HepG2 (cell line): ENCODE results near the gene VEGFA. TPM values are rescaled to one million over a fixed set of nuclear protein-coding genes. Genes with fewer than 3 reads are reported as not detected.

ENCODE experiments used
- ARNTL ChIP-seq: sonication (generic); formaldehyde crosslinking; IDR thresholded peaks from 2 replicates; pipeline ENCODE4 v1.4.0; 2020; ENCODE audit warnings: mild to moderate bottlenecking, missing genetic modification reagents
- FLYWCH1 ChIP-seq: sonication (generic); formaldehyde crosslinking; IDR thresholded peaks from 2 replicates; pipeline ENCODE4 v1.8.1; 2023; ENCODE audit warnings: mild to moderate bottlenecking, missing genetic modification reagents
- HNRNPK ChIP-seq: fragments of 200-400 bp; formaldehyde crosslinking; IDR thresholded peaks from 2 replicates; pipeline ENCODE4 v1.6.1; 2018; ENCODE audit warnings: low read length, low read depth, moderate library complexity, mild to moderate bottlenecking; ENCODE audit not compliant: poor library complexity, severe bottlenecking
- KMT2A ChIP-seq: sonication (generic); formaldehyde crosslinking; IDR thresholded peaks from 2 replicates; pipeline ENCODE4 v1.4.0; 2020; ENCODE audit warnings: missing genetic modification reagents
- POGZ ChIP-seq: sonication (generic); formaldehyde crosslinking; IDR thresholded peaks from 2 replicates; pipeline ENCODE4 v1.4.0; 2020; ENCODE audit warnings: mild to moderate bottlenecking, missing genetic modification reagents
- TBL1XR1 ChIP-seq: fragments of 150-350 bp; IDR thresholded peaks from 2 replicates; pipeline ENCODE4 v1.6.1; 2014; ENCODE audit warnings: borderline replicate concordance, low read length; ENCODE audit not compliant: partially characterized antibody
- ZNF136 ChIP-seq: sonication (generic); formaldehyde crosslinking; IDR thresholded peaks from 2 replicates; pipeline ENCODE4 v1.8.1; 2022; ENCODE audit warnings: low read depth, mild to moderate bottlenecking, moderate library complexity, missing genetic modification reagents
- ZSCAN9 ChIP-seq: IDR thresholded peaks from 2 replicates; pipeline ENCODE4 v1.6.1; 2016; ENCODE audit warnings: borderline replicate concordance
- ZUFSP ChIP-seq: sonication (generic); formaldehyde crosslinking; IDR thresholded peaks from 2 replicates; pipeline ENCODE4 v1.9.0; 2021; ENCODE audit warnings: missing genetic modification reagents, mild to moderate bottlenecking, borderline replicate concordance
- polyA plus RNA-seq, 8 experiments: library from polyadenylated mRNA; depleted of rRNA in 3 of 8; stranded (reverse) in 7 of 8; unstranded in 1 of 8; fragments of >200 nt; fragmentation: Illumina TruSeq in 4 of 8; extraction: Trizol in 4 of 8; gene quantifications; 2 replicates each; pipeline versions ENCODE4 v1.2.1 to v1.2.3, GENCODE V29; 2011 to 2016; ENCODE audit warnings: low read depth in 4 of 8, missing spikeins in 1 of 8, mixed read lengths in 1 of 8; ENCODE audit not compliant: insufficient read depth in 1 of 8
- total RNA-seq, 5 experiments: library from RNA; depleted of rRNA; stranded (reverse); fragments of >200 nt; fragmentation: Illumina TruSeq; extraction: Trizol; gene quantifications; 2 replicates each; pipeline ENCODE4 v1.2.3, GENCODE V29; 2016; ENCODE audit warnings: low read depth in 1 of 5
- TF ChIP-seq, protein P1 (sequence below): sonication (generic); formaldehyde crosslinking; IDR thresholded peaks from 2 replicates; pipeline ENCODE4 v1.5.0; 2020; ENCODE audit warnings: missing genetic modification reagents, mild to moderate bottlenecking, borderline replicate concordance
- TF ChIP-seq, protein P2 (sequence below): sonication (generic); formaldehyde crosslinking; IDR thresholded peaks from 2 replicates; pipeline ENCODE4 v1.5.1; 2020; ENCODE audit warnings: missing genetic modification reagents, mild to moderate bottlenecking, borderline replicate concordance
- TF ChIP-seq, protein P3 (sequence below): IDR thresholded peaks from 2 replicates; pipeline ENCODE4 v1.6.1; 2012; ENCODE audit warnings: low read depth, low read length, improper control_type of control experiment
- TF ChIP-seq, protein P4 (sequence below): IDR thresholded peaks from 2 replicates; pipeline ENCODE4 v1.4.0; 2020; ENCODE audit warnings: mild to moderate bottlenecking, missing genetic modification reagents
- TF ChIP-seq, protein P5 (sequence below): sonication (generic); formaldehyde crosslinking; conservative IDR thresholded peaks from 2 replicates; pipeline ENCODE4 v1.4.0; 2020; ENCODE audit warnings: missing genetic modification reagents

Gene VEGFA
- total and polyA plus RNA-seq, 2 of the 13 experiments (the other 11 are each of a cell fraction or from before 2014, with no cell fraction given) = 68.1 to 629 TPM

DNA sequence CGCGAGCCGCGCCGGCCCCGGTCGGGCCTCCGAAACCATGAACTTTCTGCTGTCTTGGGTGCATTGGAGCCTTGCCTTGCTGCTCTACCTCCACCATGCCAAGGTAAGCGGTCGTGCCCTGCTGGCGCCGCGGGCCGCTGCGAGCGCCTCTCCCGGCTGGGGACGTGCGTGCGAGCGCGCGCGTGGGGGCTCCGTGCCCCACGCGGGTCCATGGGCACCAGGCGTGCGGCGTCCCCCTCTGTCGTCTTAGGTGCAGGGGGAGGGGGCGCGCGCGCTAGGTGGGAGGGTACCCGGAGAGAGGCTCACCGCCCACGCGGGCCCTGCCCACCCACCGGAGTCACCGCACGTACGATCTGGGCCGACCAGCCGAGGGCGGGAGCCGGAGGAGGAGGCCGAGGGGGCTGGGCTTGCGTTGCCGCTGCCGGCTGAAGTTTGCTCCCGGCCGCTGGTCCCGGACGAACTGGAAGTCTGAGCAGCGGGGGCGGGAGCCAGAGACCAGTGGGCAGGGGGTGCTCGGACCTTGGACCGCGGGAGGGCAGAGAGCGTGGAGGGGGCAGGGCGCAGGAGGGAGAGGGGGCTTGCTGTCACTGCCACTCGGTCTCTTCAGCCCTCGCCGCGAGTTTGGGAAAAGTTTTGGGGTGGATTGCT lies 1.3 kb downstream of the VEGFA start (continued):
- TF ChIP-seq, protein P1, sequence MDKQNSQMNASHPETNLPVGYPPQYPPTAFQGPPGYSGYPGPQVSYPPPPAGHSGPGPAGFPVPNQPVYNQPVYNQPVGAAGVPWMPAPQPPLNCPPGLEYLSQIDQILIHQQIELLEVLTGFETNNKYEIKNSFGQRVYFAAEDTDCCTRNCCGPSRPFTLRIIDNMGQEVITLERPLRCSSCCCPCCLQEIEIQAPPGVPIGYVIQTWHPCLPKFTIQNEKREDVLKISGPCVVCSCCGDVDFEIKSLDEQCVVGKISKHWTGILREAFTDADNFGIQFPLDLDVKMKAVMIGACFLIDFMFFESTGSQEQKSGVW (CRISPR knock-in tag) = no peak
- TF ChIP-seq ZNF136 (CRISPR knock-in tag) (no peak), ZUFSP (CRISPR knock-in tag) (no peak), ARNTL (CRISPR knock-in tag) (0 out of 2 replicates have a peak, but pooled peaks have one; percentile 60), KMT2A (CRISPR knock-in tag) (peak; percentile 39; the same call in 1 of the 2 replicates), ZSCAN9 (CRISPR knock-in tag) (no peak), TBL1XR1 (no peak), HNRNPK (peak; percentile 80), FLYWCH1 (CRISPR knock-in tag) (peak; percentile 86), POGZ (CRISPR knock-in tag) (peak; percentile 18; the same call in 1 of the 2 replicates)
- TF ChIP-seq, protein P2, sequence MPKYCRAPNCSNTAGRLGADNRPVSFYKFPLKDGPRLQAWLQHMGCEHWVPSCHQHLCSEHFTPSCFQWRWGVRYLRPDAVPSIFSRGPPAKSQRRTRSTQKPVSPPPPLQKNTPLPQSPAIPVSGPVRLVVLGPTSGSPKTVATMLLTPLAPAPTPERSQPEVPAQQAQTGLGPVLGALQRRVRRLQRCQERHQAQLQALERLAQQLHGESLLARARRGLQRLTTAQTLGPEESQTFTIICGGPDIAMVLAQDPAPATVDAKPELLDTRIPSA (CRISPR knock-in tag) = no peak; the same call in 1 of the 2 replicates
- TF ChIP-seq, protein P3, sequence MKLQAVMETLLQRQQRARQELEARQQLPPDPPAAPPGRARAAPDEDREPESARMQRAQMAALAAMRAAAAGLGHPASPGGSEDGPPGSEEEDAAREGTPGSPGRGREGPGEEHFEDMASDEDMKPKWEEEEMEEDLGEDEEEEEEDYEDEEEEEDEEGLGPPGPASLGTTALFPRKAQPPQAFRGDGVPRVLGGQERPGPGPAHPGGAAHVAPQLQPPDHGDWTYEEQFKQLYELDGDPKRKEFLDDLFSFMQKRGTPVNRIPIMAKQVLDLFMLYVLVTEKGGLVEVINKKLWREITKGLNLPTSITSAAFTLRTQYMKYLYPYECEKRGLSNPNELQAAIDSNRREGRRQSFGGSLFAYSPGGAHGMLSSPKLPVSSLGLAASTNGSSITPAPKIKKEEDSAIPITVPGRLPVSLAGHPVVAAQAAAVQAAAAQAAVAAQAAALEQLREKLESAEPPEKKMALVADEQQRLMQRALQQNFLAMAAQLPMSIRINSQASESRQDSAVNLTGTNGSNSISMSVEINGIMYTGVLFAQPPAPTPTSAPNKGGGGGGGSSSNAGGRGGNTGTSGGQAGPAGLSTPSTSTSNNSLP = no peak
- TF ChIP-seq, protein P4, sequence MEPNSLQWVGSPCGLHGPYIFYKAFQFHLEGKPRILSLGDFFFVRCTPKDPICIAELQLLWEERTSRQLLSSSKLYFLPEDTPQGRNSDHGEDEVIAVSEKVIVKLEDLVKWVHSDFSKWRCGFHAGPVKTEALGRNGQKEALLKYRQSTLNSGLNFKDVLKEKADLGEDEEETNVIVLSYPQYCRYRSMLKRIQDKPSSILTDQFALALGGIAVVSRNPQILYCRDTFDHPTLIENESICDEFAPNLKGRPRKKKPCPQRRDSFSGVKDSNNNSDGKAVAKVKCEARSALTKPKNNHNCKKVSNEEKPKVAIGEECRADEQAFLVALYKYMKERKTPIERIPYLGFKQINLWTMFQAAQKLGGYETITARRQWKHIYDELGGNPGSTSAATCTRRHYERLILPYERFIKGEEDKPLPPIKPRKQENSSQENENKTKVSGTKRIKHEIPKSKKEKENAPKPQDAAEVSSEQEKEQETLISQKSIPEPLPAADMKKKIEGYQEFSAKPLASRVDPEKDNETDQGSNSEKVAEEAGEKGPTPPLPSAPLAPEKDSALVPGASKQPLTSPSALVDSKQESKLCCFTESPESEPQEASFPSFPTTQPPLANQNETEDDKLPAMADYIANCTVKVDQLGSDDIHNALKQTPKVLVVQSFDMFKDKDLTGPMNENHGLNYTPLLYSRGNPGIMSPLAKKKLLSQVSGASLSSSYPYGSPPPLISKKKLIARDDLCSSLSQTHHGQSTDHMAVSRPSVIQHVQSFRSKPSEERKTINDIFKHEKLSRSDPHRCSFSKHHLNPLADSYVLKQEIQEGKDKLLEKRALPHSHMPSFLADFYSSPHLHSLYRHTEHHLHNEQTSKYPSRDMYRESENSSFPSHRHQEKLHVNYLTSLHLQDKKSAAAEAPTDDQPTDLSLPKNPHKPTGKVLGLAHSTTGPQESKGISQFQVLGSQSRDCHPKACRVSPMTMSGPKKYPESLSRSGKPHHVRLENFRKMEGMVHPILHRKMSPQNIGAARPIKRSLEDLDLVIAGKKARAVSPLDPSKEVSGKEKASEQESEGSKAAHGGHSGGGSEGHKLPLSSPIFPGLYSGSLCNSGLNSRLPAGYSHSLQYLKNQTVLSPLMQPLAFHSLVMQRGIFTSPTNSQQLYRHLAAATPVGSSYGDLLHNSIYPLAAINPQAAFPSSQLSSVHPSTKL (CRISPR knock-in tag) = peak; percentile 56; the same call in 1 of the 2 replicates
- TF ChIP-seq, protein P5, sequence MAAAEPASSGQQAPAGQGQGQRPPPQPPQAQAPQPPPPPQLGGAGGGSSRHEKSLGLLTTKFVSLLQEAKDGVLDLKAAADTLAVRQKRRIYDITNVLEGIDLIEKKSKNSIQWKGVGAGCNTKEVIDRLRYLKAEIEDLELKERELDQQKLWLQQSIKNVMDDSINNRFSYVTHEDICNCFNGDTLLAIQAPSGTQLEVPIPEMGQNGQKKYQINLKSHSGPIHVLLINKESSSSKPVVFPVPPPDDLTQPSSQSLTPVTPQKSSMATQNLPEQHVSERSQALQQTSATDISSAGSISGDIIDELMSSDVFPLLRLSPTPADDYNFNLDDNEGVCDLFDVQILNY (CRISPR knock-in tag) = no peak
